NB4 (cell line): ENCODE measurements around the gene ATP11A.

Experiments used
- POLR2A ChIP-seq: IDR thresholded peaks from 2 replicates; pipeline ENCODE4 v1.6.1; 2011; ENCODE audit warnings: mild to moderate bottlenecking; ENCODE audit not compliant: insufficient read length; ENCODE audit errors: extremely low read depth
- TF ChIP-seq, protein P1 (sequence below): IDR thresholded peaks from one replicate; pipeline ENCODE4 v1.5.1; 2012; ENCODE audit warnings: low read depth, low read length
- TF ChIP-seq, protein P2 (sequence below): IDR thresholded peaks from 2 replicates; pipeline ENCODE4 v1.6.1; 2011; ENCODE audit warnings: low read depth, low read length

DNA sequence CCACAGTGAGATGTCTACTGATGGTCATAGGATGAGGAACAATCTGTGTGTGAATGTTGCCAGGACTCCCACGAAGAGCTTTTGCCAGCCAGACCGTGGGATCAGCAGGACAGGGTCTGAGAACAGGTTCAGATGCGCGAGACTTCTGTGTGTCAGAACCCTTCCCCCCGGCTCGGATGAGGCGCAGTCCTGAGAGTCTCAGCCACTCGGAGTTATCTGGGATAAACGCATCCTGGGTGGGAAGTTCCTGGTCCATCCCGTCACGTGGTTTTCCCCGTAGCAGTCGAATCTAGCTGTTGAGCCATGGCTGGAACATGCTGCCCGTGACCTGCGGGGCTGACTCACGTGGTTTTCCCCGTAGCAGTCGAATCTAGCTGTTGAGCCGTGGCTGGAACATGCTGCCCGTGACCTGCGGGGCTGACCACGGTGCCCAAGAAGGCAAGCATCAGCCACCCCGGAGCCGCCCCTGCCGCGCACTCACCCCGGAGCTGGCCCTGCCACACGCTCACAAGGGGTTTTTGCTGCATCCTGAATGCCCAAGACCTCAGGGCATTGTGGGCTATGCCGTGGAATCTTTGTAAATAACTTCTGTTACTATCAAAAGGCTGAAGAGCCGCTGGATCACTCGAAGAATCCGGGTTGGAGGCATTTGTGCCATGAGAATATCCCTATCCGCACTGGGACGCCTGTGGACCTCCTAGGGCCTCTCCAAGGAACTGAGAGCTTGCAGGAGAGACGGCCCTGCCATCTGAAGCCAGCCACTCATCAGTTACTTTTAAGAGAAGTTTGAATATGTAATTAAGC, 148.4 kb downstream of the ATP11A start:
- TF ChIP-seq, protein P1, sequence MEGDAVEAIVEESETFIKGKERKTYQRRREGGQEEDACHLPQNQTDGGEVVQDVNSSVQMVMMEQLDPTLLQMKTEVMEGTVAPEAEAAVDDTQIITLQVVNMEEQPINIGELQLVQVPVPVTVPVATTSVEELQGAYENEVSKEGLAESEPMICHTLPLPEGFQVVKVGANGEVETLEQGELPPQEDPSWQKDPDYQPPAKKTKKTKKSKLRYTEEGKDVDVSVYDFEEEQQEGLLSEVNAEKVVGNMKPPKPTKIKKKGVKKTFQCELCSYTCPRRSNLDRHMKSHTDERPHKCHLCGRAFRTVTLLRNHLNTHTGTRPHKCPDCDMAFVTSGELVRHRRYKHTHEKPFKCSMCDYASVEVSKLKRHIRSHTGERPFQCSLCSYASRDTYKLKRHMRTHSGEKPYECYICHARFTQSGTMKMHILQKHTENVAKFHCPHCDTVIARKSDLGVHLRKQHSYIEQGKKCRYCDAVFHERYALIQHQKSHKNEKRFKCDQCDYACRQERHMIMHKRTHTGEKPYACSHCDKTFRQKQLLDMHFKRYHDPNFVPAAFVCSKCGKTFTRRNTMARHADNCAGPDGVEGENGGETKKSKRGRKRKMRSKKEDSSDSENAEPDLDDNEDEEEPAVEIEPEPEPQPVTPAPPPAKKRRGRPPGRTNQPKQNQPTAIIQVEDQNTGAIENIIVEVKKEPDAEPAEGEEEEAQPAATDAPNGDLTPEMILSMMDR, result no peak
- TF ChIP-seq POLR2A, result no peak
- TF ChIP-seq, protein P2, sequence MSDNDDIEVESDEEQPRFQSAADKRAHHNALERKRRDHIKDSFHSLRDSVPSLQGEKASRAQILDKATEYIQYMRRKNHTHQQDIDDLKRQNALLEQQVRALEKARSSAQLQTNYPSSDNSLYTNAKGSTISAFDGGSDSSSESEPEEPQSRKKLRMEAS, result no peak
